ENCODE measurements around the gene ANKRD23. TPM values are rescaled to one million over a fixed set of nuclear protein-coding genes. Genes with fewer than 3 reads are reported as not detected.

ANKRD23 gene
- total and polyA plus RNA-seq, 2 of the 13 experiments (the other 11 are each of a cell fraction or from before 2014, with no cell fraction given) = 1.5 to 1.6 TPM

DNA sequence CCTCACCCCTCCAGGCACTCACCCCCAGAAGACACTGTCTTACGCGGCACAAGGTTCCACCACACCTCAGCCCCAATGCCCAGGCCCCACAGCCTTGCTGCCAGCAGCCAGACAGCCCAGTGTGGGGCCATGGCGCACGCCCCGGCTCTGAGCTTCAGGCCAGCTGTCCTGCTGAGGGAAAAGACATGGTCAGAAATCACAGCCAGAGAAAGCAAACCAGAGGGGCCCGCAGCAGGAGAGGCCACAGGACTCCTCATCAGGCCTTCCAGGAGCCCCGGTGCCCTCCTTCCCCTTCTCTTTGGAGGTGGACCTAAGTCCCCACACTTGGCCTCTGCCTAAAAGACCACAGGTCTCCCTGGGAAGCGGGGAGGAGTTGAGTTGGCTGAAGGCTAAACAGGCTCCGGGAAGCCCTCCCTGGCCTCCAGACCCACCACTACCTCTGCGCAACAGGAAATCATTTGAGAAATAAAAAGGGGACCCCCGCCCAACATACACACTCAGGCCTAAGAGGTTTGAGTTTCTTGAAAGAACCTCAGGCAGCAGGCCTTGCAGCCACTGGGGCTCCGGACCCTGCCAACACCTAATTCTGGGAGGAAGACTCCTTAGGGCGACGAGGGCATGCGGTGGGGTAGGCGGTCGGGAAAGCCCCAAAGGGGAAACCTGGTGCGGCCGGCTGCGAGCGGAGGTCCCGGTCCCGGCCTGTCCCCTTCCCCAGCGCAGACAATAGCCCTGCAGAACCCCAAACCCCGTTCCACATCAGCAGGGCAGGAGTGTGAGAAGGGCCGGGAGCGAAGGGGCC, 24.1 kb upstream of the ANKRD23 start (continued):
- TF ChIP-seq, protein P1, sequence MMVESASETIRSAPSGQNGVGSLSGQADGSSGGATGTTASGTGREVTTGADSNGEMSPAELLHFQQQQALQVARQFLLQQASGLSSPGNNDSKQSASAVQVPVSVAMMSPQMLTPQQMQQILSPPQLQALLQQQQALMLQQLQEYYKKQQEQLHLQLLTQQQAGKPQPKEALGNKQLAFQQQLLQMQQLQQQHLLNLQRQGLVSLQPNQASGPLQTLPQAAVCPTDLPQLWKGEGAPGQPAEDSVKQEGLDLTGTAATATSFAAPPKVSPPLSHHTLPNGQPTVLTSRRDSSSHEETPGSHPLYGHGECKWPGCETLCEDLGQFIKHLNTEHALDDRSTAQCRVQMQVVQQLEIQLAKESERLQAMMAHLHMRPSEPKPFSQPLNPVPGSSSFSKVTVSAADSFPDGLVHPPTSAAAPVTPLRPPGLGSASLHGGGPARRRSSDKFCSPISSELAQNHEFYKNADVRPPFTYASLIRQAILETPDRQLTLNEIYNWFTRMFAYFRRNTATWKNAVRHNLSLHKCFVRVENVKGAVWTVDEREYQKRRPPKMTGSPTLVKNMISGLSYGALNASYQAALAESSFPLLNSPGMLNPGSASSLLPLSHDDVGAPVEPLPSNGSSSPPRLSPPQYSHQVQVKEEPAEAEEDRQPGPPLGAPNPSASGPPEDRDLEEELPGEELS (CRISPR knock-in tag; IDR thresholded peaks at IDR 0.05) = no peak
- TF ChIP-seq EEA1 (CRISPR knock-in tag; IDR thresholded peaks at IDR 0.05; ENCODE audit: borderline replicate concordance) (no peak), GABPA (IDR thresholded peaks at IDR 0.05; ENCODE audit: low read depth, low read length) (no peak), GABPA (CRISPR knock-in tag; IDR thresholded peaks at IDR 0.05; ENCODE audit: low read depth) (no peak), NAIF1 (CRISPR knock-in tag; IDR thresholded peaks at IDR 0.05; ENCODE audit: borderline replicate concordance) (0 out of 2 replicates have a peak, but pooled peaks have one; percentile 39), TBP (CRISPR knock-in tag; IDR thresholded peaks at IDR 0.05) (no peak), PHF8 (CRISPR knock-in tag; IDR thresholded peaks at IDR 0.05) (peak; percentile 77; the same call in 1 of the 2 replicates), ZNF616 (CRISPR knock-in tag; IDR thresholded peaks at IDR 0.05; ENCODE audit: low read depth) (no peak), PITX1 (CRISPR knock-in tag; IDR thresholded peaks at IDR 0.05) (no peak; the same call in 1 of the 2 replicates)
- TF ChIP-seq, protein P2, sequence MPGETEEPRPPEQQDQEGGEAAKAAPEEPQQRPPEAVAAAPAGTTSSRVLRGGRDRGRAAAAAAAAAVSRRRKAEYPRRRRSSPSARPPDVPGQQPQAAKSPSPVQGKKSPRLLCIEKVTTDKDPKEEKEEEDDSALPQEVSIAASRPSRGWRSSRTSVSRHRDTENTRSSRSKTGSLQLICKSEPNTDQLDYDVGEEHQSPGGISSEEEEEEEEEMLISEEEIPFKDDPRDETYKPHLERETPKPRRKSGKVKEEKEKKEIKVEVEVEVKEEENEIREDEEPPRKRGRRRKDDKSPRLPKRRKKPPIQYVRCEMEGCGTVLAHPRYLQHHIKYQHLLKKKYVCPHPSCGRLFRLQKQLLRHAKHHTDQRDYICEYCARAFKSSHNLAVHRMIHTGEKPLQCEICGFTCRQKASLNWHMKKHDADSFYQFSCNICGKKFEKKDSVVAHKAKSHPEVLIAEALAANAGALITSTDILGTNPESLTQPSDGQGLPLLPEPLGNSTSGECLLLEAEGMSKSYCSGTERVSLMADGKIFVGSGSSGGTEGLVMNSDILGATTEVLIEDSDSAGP (CRISPR knock-in tag; IDR thresholded peaks at IDR 0.05; ENCODE audit: borderline replicate concordance) = 0 out of 2 replicates have a peak, but pooled peaks have one; percentile 65
- TF ChIP-seq, protein P3, sequence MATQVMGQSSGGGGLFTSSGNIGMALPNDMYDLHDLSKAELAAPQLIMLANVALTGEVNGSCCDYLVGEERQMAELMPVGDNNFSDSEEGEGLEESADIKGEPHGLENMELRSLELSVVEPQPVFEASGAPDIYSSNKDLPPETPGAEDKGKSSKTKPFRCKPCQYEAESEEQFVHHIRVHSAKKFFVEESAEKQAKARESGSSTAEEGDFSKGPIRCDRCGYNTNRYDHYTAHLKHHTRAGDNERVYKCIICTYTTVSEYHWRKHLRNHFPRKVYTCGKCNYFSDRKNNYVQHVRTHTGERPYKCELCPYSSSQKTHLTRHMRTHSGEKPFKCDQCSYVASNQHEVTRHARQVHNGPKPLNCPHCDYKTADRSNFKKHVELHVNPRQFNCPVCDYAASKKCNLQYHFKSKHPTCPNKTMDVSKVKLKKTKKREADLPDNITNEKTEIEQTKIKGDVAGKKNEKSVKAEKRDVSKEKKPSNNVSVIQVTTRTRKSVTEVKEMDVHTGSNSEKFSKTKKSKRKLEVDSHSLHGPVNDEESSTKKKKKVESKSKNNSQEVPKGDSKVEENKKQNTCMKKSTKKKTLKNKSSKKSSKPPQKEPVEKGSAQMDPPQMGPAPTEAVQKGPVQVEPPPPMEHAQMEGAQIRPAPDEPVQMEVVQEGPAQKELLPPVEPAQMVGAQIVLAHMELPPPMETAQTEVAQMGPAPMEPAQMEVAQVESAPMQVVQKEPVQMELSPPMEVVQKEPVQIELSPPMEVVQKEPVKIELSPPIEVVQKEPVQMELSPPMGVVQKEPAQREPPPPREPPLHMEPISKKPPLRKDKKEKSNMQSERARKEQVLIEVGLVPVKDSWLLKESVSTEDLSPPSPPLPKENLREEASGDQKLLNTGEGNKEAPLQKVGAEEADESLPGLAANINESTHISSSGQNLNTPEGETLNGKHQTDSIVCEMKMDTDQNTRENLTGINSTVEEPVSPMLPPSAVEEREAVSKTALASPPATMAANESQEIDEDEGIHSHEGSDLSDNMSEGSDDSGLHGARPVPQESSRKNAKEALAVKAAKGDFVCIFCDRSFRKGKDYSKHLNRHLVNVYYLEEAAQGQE (IDR thresholded peaks at IDR 0.05; ENCODE audit: borderline replicate concordance in 1 of 2, low read depth in 1 of 2, low read length in 2 of 2) = no peak

Data from HepG2 (cell line).